Mesodermal cell (in vitro differentiated cells): ENCODE results near the gene ARL5C.

Experiments used
- H3K27ac ChIP-seq: 2 replicates; pipeline ENCODE4 v1.7.0; 2013; ENCODE audit warnings: mild to moderate bottlenecking, low read depth, low read length, moderate library complexity; ENCODE audit not compliant: severe bottlenecking
- H3K36me3 ChIP-seq: 2 replicates; pipeline ENCODE4 v1.7.1; 2013; ENCODE audit warnings: mild to moderate bottlenecking, low read length, moderate library complexity; ENCODE audit not compliant: control insufficient read depth, insufficient read depth
- H3K4me1 ChIP-seq: one replicate; pipeline ENCODE4 v1.7.1; 2013; ENCODE audit warnings: mild to moderate bottlenecking, low read length; ENCODE audit not compliant: insufficient read depth, control insufficient read depth, poor library complexity, severe bottlenecking
- H3K4me3 ChIP-seq: 2 replicates; pipeline ENCODE4 v1.7.0; 2013; ENCODE audit warnings: low read length, control low read depth, mild to moderate bottlenecking; ENCODE audit not compliant: insufficient read depth, poor library complexity, severe bottlenecking; ENCODE audit errors: extremely low read depth
- H3K9me3 ChIP-seq: 2 replicates; pipeline ENCODE4 v1.7.1; 2013; ENCODE audit warnings: mild to moderate bottlenecking, low read length, moderate library complexity; ENCODE audit not compliant: control insufficient read depth
- WGBS, 2 experiments: methylation state at CpG; one replicate each; pipeline ENCODE4 v1.1.5; 2013; ENCODE audit warnings: missing lambda C conversion rate in 2 of 2; ENCODE audit not compliant: insufficient coverage in 2 of 2; 5-methylcytosine and 5-hydroxymethylcytosine counted together

Gene ARL5C

DNA sequence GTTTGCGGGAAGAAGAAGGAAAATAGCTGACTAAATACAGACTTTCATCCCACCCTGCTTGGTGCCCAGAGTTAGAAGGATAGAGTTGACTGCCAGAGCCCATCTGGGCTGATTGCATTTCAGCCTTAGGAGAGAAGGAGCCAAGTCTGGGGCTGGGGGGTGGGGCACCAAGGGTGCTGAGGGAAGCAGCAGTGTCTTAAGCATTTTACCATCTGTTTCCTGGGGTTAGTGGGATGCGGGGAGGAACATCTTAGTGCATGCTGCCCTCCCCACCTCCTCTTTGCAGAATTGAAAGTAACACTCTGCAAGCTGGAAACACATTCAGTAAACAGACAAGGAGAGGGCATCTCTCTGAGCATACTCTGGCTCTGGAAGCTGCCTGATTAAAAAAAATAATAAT, 1.5 kb upstream of the ARL5C start:
- Histone ChIP-seq H3K27ac (no peak overlapping the region), H3K9me3 (no peaks in the 10 kb centered on the region), H3K4me3 (no peak overlapping the region), H3K36me3 (no peaks in the 10 kb centered on the region), H3K4me1 (peaks cover 6% of the 10 kb centered on the region)
- WGBS, 2 experiments, result 69% methylated on average over 2 of the region's 2 CpGs; no CpG with 5 or more reads in 1 of the 2 experiments

DNA sequence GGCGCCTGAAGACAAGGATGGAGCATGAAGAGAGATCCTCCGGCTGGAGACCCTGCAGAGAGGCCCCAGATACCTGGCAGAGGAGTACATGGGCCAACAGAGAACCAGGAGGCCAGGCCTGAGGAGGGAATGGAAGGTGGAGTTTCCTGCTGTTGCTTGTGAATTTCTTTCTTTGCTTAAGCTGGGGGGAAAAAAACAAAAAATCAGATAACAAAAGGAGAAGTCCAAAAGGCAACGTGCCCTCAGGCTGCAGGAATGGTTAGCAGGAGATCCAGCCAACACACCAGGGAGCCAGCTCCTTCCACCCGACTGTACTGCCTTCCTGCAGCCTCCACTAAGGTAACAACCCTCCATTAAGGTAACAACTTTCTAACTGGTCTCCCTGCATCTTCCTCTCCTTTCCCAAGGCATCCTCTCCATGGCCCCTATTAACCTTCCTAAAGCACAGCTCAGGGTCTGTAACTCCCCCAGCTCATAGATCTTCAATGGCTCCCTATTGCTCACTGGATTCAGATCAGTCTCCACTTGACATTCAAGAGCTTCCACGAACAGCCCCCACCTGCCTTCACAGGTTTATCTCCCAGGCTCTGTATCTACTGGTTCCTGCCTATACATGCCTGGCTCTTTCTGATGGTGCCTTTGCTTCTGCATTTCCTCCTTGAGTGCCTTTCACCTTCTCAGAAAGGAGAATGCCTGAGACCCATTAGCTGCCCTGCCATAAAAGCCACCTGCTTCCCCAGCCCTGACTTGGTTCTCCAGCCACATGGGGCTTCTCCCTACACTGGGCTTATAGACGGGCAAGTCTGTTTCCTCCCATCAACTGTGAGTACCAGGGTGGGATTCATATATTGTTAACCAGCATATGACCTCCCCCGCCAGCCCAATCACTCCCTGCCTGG, 725 bp upstream of the ARL5C start:
- H3K36me3 ChIP-seq, result no peaks in the 10 kb centered on the region
- H3K27ac ChIP-seq, result no peak overlapping the region
- 68% methylated on average over 5 of the region's 7 CpGs for WGBS, 2 experiments
- H3K4me3 ChIP-seq, result no peak overlapping the region
- peaks cover 6% of the 10 kb centered on the region for H3K4me1 ChIP-seq
- no peaks in the 10 kb centered on the region for H3K9me3 ChIP-seq

DNA sequence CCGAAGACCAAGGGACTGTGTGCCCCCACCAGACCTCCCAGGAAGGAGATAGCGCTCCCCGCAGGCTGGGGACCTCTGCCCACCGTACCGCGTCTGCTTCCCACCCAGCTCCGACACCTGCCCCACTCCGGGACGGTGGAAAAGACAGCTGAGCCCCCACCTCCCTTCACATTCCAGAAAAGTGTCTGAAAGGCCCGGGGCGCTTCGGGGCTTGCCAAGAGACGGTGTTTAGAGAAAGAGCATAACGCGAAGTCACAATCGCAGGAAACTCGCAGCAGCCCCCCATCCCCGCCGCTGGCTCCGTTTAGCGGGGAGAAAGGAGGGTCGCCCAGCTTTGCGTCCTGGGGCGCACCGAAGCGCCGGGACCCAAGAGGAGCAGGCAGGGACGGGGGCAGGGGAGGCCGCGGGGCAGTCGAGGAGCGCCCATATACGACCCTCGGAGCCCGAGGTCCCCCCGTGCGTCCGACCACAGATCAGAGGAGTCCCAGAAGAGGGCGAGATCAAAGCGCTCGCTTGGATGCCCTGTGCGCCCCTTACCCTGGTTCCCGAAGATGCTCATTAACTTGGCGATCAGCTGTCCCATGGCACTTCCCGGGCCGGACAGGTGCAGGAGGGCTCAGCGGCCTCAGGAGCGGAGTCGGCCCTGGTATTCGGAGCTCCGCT, 652 bp downstream of the ARL5C start:
- no peaks in the 10 kb centered on the region for H3K9me3 ChIP-seq
- H3K4me3 ChIP-seq, result peak overlapping the region; percentile 41
- H3K36me3 ChIP-seq, result no peaks in the 10 kb centered on the region
- WGBS, 2 experiments, result 50 to 54% methylated on average over 46 to 50 of the region's 51 CpGs
- H3K4me1 ChIP-seq, result peaks cover 6% of the 10 kb centered on the region
- H3K27ac ChIP-seq, result no peak overlapping the region

DNA sequence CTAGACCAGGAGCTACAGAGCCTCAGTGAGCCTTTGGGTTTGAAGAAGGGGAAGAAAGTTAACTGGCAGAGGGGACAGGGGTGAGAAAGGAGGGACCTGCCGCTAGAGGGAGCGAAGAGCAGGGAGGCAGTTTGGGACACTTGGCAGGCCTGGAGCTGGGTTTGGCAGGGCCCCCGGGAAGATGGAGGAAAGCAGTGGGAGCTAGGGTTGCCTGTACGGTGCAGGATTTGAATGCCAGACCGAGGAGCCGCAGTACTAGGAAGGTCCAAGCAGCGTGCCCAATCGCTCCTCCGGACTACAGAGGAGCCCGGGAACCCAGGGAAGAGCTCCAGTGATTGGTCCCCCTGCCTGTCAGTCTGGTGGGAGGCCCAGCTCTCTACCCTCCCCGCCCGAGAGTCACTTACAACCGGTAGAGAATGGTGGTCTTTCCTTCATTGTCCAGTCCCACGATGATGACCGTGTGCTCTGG, 1.3 kb downstream of the ARL5C start:
- Histone ChIP-seq H3K9me3 (no peaks in the 10 kb centered on the region), H3K27ac (no peak overlapping the region), H3K4me3 (peak overlapping the region; percentile 41), H3K4me1 (peaks cover 6% of the 10 kb centered on the region), H3K36me3 (no peaks in the 10 kb centered on the region)
- 4 to 6% methylated on average over 12 to 15 of the region's 15 CpGs for WGBS, 2 experiments

DNA sequence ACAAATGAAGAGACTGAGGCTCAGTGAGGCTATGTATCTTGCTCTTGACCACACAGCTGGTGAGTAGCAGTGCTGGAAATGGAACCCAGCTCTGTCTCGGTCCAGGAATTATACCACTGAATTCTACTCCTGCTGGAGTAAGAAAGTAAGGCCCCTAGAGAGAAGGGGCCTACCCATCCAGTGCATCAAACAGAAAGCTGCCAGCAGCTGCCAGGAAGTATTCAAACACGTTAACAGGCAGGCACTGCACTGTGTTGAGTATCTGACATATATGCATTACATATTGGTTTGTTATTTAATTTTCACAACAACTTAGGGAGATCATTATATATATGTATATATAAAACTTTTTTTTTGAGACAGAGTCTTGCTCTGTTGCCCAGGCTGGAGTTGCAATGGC, 4.0 kb downstream of the ARL5C start:
- no peaks in the 10 kb centered on the region for H3K4me1 ChIP-seq
- H3K27ac ChIP-seq, result no peak overlapping the region
- no peak overlapping the region for H3K4me3 ChIP-seq
- no peaks in the 10 kb centered on the region for H3K9me3 ChIP-seq
- 83 to 88% methylated on average over 1 of the region's 2 CpGs for whole genome bisulfite sequencing, 2 experiments
- H3K36me3 ChIP-seq, result no peaks in the 10 kb centered on the region

DNA sequence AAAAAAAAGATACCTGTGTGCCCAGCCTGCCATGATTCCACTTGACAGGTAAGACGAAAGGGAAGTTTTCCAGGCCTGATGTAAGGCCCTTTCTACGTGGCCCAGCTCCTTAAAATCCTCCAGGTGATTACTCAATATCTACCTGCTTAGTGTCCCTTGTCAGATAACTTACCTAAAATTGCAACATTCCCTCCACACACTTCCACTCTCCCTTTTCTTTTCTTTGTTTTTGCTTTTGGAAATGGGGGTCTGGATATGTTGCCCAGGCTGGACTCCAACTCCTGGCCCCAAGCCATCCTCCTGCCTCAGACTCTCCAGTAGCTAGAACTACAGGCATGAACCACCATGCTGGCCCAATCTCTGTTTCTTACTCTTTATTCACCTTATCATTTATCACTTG, 7.3 kb downstream of the ARL5C start:
- WGBS, 2 experiments, result 88% methylated on average over 2 of the region's 2 CpGs

DNA sequence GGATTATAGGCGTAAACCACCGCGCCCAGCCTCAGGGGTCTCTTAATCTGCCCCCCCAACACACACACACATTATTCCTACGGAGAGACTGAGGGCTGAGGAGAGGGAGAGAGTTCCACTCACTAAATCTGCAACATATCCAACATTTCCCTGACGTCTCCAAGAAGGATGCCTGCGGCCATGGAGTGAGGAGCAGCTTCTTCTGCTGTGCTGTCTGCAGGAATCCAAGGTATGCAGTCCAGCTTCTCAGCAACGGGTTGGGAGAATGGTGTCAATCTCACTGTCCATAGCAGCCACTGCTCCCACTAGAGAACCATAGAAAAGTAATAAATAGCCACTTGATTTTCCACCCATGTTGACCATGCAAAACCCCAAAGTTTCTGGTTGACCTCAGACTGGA, 9.5 kb downstream of the ARL5C start:
- Histone ChIP-seq H3K27ac (no peak overlapping the region), H3K4me1 (peaks cover 10% of the 10 kb centered on the region), H3K4me3 (no peak overlapping the region), H3K9me3 (no peaks in the 10 kb centered on the region), H3K36me3 (no peaks in the 10 kb centered on the region)
- 38 to 68% methylated on average over 1 to 3 of the region's 7 CpGs for WGBS, 2 experiments

More for the DNA sequence above, 7.3 kb downstream of the ARL5C start:
- Histone ChIP-seq H3K36me3 (no peaks in the 10 kb centered on the region), H3K4me3 (no peak overlapping the region), H3K4me1 (peaks cover 2% of the 10 kb centered on the region), H3K9me3 (no peaks in the 10 kb centered on the region), H3K27ac (no peak overlapping the region)

DNA sequence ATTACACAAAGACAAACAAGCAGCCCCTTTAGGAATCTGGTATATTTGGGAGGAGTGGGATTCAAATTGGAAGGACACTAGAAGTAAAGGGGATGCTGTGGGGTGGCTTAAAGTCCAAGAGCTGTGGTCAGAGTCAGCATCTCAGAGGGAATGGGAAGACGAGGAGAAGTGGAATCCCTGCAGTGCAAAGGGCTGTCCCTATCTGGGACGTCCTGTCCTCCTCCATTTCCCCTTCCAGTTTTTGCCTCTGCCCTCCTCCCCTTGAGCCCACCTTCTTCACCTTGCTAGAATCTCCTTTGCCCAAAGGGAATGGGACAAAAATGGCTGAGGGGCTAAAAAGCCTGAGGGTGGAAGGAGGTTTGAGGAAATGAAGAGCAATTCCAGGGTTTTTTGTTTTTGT, 10.3 kb downstream of the ARL5C start:
- Histone ChIP-seq H3K4me3 (no peak overlapping the region), H3K4me1 (peaks cover 10% of the 10 kb centered on the region), H3K27ac (no peak overlapping the region), H3K36me3 (no peaks in the 10 kb centered on the region), H3K9me3 (no peaks in the 10 kb centered on the region)
- WGBS, 2 experiments, result no CpG with 5 or more reads among the region's 2 CpGs

DNA sequence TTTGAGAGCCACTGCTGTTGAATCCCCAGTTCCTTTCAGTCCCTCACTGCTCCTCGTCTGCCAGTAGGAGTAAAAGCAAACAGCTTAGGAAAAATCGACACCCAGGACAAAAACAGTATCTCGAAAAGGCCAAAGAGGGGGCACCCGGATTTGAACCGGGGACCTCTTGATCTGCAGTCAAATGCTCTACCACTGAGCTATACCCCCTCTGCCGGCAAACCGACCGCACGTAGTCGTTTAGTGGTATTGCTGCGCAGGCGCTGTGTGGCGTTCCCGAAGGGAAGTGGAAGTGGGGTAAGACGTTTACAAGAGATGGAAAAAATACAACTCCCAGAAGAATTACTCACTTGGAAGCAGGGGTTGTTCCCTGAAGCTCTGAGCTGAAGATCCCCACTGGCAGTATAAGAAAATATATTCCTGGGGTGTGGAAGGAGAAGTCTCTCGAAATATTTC, 12.3 kb downstream of the ARL5C start:
- peak overlapping the region; percentile 96 for H3K4me3 ChIP-seq
- peak overlapping the region; percentile 49 for H3K27ac ChIP-seq
- peaks cover 10% of the 10 kb centered on the region for H3K4me1 ChIP-seq
- no peaks in the 10 kb centered on the region for H3K9me3 ChIP-seq
- WGBS, 2 experiments, result 0% methylated on average over 4 to 5 of the region's 16 CpGs
- no peaks in the 10 kb centered on the region for H3K36me3 ChIP-seq

DNA sequence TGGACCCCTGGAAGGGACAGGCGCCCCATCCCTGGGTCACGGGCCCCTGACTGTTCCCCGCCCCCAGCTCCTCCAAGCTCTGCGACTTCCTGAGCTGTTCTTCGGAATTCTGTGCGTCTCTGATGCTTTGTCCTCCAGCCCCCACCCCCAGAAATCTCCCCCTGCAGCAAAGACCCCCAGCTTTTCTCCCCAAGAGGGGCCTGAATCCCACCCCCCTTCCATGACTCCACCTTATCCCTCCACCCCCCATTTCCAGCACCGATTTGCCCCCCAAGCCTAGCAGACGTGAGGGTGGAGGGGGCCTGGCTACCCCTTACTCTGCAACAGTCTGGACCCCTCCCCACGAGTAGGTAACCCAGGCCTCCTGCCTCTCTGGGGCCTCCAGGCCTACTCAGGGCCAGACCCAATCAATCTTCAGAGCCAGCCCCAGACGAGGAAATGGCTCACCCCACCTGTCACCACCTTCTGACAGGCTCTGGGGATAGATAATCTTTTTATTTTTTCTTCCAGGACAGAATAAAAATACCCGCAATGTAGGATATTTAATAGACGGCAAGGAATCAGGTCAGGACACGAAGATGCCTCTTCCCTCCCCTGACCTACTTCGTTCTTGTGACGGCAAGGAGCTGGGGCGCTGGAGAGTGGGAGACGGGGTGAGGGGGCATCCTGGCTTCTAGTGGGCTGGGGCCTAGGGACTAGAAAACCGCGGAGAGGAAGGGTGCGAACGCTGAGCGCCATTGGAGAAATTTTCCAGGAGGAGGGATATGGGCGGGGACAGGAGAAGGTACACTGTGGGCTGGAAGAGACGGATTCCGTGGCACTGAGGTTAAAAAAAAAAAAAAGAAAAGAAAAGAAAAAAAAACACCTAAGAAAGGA, 13.8 kb downstream of the ARL5C start:
- WGBS, 2 experiments, result 7 to 19% methylated on average over 13 of the region's 25 CpGs
- Histone ChIP-seq H3K36me3 (no peaks in the 10 kb centered on the region), H3K4me1 (peaks cover 10% of the 10 kb centered on the region), H3K9me3 (no peaks in the 10 kb centered on the region), H3K4me3 (peak overlapping the region; percentile 96), H3K27ac (peak overlapping the region; percentile 18)
